Upper lobe of right lung (tissue), 1 donor: ENCODE data around the gene STX8. TPM values are rescaled to one million over a fixed set of nuclear protein-coding genes. Genes with fewer than 3 reads are reported as not detected.

Experiments
- ATAC-seq: fragments of 200-7000 bp; cut with Tn5 transposase; one replicate; pipeline ENCODE4 v1.9.1; 2020; ENCODE audit warnings: mild to moderate bottlenecking, moderate library complexity
- DNase-seq: peaks from one replicate; pipeline ENCODE4 v3.0.0-alpha.2; 2020
- H3K27ac ChIP-seq: fragments of 200-600 bp; one replicate; pipeline ENCODE4 v1.8.0; 2022
- H3K27me3 ChIP-seq: fragments of 200-600 bp; one replicate; pipeline ENCODE4 v1.8.0; 2022; ENCODE audit warnings: mild to moderate bottlenecking
- H3K36me3 ChIP-seq: fragments of 200-600 bp; one replicate; pipeline ENCODE4 v1.8.0; 2022
- H3K4me1 ChIP-seq: fragments of 200-600 bp; one replicate; pipeline ENCODE4 v1.8.0; 2022
- H3K4me3 ChIP-seq: fragments of 200-600 bp; one replicate; pipeline ENCODE4 v1.8.0; 2022; ENCODE audit warnings: mild to moderate bottlenecking
- H3K9me3 ChIP-seq: fragments of 200-600 bp; one replicate; pipeline ENCODE4 v1.8.0; 2022
- intact Hi-C: fragments of 100-400 bp; cut with DNase I; formaldehyde crosslinking; loops from one replicate; pipeline ENCODE4 v1.11.0; 2022
- total RNA-seq: library from RNA; stranded (reverse); fragmentation: NEBNext Ultra II Directional; extraction: Animal tissue kit (Norgen Biotek cat#: 25700); gene quantifications from one replicate; pipeline ENCODE4 v1.2.1, GENCODE V29; 2021
- TF ChIP-seq, protein P1 (sequence below): fragments of 200-600 bp; IDR thresholded peaks from one replicate; pipeline ENCODE4 v1.8.0; 2022; ENCODE audit warnings: antibody characterized with exemption
- donor health status: DM: no; HTN: yes; CAD: no; lungs with severe emphysema.

Gene STX8
- total RNA-seq, 1 donor from 2014 or later: 52.5 TPM

DNA sequence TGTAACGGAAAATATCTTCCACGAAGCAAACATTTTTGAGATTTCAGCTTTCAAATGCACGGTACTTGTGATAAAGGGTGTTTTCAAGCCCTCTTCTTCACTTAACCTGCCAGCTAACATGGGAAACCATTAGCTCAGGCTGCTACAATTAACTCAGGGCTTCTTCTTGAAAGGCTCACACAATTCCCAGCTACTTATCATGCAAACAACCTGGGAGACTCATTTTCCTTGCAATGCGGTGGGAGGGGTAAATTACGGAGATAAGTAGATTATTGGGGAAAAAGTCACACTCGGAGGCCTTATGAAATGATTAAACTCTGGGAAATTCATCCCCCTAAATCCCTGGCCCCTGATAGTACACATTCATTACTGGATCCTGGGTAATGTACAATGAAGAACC, 266.4 kb downstream of the STX8 start:
- H3K36me3 ChIP-seq: no peaks in the 10 kb centered on the region
- intact Hi-C loops: no loop called here
- no peaks in the 10 kb centered on the region for H3K4me1 ChIP-seq
- DNase-seq (no peak), ATAC-seq (no peak)
- H3K27ac ChIP-seq: no peak overlapping the region
- no peaks in the 10 kb centered on the region for H3K27me3 ChIP-seq
- TF ChIP-seq, protein P1, sequence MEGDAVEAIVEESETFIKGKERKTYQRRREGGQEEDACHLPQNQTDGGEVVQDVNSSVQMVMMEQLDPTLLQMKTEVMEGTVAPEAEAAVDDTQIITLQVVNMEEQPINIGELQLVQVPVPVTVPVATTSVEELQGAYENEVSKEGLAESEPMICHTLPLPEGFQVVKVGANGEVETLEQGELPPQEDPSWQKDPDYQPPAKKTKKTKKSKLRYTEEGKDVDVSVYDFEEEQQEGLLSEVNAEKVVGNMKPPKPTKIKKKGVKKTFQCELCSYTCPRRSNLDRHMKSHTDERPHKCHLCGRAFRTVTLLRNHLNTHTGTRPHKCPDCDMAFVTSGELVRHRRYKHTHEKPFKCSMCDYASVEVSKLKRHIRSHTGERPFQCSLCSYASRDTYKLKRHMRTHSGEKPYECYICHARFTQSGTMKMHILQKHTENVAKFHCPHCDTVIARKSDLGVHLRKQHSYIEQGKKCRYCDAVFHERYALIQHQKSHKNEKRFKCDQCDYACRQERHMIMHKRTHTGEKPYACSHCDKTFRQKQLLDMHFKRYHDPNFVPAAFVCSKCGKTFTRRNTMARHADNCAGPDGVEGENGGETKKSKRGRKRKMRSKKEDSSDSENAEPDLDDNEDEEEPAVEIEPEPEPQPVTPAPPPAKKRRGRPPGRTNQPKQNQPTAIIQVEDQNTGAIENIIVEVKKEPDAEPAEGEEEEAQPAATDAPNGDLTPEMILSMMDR: no peak
- H3K4me3 ChIP-seq: no peak overlapping the region
- H3K9me3 ChIP-seq: no peaks in the 10 kb centered on the region

DNA sequence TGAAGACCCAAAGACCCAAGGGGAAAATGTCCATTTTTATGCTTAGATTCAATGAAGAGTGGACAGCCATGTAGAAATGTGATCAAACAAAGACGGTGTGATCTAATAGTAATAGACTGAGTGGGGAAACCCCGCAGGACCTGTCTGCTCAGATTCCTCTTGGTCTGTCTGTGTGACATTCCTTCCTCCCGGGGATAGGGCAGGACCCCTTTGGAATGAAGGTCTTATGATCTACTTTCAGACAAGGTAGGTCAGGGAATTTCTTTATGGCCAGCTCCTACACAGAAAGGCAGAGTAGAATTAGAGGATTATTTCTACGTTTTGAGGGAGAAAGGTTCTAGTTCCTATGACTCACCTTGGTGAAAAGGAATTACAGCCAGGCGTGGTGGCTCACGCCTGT, 267.6 kb downstream of the STX8 start:
- Histone ChIP-seq H3K27me3 (no peaks in the 10 kb centered on the region), H3K4me3 (no peak overlapping the region), H3K4me1 (no peaks in the 10 kb centered on the region), H3K9me3 (no peaks in the 10 kb centered on the region), H3K27ac (no peak overlapping the region), H3K36me3 (no peaks in the 10 kb centered on the region)
- TF ChIP-seq, protein P1: no peak
- ATAC-seq: no peak
- intact Hi-C loops: no loop called here
- DNase-seq: no peak

DNA sequence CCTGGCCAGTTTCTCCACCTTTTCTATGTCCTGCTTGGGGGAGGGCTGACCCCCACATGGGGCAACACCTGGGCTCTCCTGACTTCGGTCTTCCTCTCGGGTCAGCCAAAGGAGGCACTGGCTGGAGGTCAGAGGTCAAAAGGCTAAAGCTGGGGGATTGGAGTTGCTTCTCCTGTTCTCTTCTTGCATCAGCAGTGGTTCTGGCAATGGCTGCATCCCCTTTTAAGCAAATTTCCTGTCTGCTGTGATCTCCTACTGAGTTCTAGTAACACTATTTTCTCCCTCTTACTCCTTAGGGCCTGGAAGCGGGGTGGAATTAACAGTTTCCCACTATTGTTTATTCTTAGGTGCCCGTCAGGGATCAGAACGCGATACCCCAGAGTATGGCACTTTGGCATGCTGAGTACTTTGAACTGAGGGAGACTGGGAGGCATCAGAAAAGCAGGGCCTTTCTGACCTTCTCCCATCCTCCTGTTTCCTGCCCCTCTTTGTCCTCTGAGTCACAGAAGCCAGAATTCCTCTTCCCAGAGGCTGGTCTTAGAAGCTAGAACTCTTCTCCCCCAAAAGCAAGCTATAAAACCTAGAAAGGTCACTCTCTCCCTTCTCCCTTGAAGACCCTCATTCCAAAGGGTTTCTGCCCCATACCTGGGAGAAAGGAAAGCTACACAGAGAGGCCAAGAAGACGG, 268.2 kb downstream of the STX8 start:
- Histone ChIP-seq H3K9me3 (no peaks in the 10 kb centered on the region), H3K4me3 (no peak overlapping the region), H3K27me3 (no peaks in the 10 kb centered on the region), H3K36me3 (no peaks in the 10 kb centered on the region), H3K4me1 (no peaks in the 10 kb centered on the region), H3K27ac (no peak overlapping the region)
- TF ChIP-seq, protein P1: no peak
- no peak for ATAC-seq
- intact Hi-C loops: no loop called here
- DNase-seq: no peak

DNA sequence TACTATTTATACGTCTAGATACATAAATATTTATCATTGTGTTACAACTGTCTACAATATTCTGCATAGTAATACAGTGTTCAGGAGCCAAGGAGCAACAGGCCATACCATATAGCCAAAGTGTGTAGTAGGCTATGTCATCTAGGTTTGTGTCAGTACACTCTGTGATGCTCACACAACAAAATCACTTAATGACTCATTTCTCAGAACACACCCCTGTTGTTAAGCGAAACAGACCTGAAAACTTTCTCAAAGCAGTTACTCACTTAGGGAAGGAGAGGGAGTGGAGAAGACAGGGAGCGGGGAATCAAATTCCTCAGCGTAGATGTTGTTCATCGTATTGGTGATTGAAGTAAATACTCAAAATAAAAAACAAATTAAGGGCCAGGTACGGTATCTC, 269.5 kb downstream of the STX8 start:
- Histone ChIP-seq H3K4me1 (no peaks in the 10 kb centered on the region), H3K4me3 (no peak overlapping the region), H3K36me3 (no peaks in the 10 kb centered on the region), H3K27ac (no peak overlapping the region), H3K27me3 (no peaks in the 10 kb centered on the region), H3K9me3 (no peaks in the 10 kb centered on the region)
- TF ChIP-seq, protein P1: no peak
- intact Hi-C loops: no loop called here
- no peak for DNase-seq
- no peak for ATAC-seq

DNA sequence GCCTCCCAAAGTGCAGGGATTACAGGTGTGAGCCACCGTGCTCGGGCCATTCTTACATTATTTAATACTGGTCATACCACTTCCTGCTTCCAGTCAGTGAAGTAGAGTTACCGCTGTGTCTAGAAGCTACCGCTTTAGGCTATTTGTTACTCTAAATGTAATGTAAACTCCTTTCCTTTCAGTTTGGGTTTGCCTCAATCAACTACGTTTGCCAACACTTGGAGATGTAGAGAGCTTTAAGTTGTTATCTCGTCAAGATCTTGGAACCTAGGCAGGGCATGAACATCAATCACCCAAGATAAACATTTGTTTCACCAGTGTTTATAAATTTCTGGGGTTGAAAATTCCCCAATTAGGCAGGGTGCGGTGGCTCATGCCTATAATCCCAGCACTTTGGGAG, 275.9 kb downstream of the STX8 start:
- no peak for DNase-seq
- no peak for ATAC-seq
- H3K4me1 ChIP-seq: peaks cover 4% of the 10 kb centered on the region
- no peak overlapping the region for H3K4me3 ChIP-seq
- no peaks in the 10 kb centered on the region for H3K27me3 ChIP-seq
- H3K27ac ChIP-seq: no peak overlapping the region
- intact Hi-C loops: no loop called here
- no peaks in the 10 kb centered on the region for H3K36me3 ChIP-seq
- no peaks in the 10 kb centered on the region for H3K9me3 ChIP-seq
- TF ChIP-seq, protein P1: no peak

DNA sequence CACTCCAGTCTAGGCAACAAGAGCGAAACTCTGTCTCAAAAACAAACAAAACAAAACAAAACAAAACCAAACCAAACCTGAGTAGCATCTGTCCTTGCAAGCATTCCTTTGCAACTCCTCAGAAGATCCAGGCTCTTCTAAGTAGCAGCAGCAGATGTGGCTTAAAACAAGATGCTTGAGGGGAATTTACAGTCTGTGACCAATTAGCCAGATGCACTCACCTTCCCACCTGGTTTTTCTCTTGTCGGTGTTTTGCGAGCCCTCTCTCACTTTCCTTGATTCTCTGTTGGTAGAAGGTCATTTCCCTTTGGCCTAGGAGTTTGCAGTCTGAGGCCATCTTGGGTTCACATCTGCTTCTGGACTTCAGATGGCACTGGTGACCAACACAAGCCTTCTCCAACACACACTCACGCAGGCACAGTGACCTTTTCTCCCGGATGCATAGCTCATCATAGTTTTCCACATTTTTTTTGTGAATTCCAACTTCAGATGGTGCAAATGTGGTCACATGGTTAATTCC, 276.8 kb downstream of the STX8 start:
- TF ChIP-seq, protein P1: no peak
- H3K36me3 ChIP-seq: no peaks in the 10 kb centered on the region
- H3K4me1 ChIP-seq: peaks cover 7% of the 10 kb centered on the region
- no peaks in the 10 kb centered on the region for H3K9me3 ChIP-seq
- no peak overlapping the region for H3K4me3 ChIP-seq
- ATAC-seq (no peak), DNase-seq (no peak)
- H3K27ac ChIP-seq: no peak overlapping the region
- intact Hi-C loops: no loop called here
- no peaks in the 10 kb centered on the region for H3K27me3 ChIP-seq
